ENCODE results near the gene PDLIM3.
"Not testable (repeated sequence)": the region's sequence is repeated elsewhere in the genome, so short reads cannot be mapped to it uniquely, and the experiment has no call there.

Gene PDLIM3

GRCh38 chr4:185550933-185551332 lies 15.6 kb upstream of the PDLIM3 start:
- no peak for DNase-seq

DNA sequence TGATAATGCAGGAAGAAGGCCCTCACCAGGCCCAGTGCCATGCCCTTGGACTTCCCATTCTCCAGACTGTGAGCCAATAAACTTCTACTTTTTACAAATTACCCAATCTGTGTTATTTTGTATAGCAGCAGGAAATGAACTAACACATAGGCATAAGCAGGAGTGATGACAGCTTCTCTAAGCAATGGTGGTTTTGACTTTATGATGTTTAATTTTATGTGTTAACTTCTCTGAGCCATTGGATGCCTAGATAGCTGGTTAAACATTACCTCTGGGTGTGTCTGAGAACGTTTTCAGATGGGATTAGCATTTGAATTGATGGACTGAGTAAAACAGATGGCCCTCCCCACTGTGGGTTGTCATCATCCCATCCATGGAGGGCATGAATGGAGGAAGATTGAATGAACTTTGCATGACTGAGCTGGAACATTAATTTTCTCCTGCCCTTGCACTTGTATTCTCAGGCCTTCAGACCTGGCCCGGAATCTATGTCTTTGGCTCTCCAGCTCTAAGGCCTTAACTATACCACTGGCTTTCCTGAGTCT lies 13.9 kb upstream of the PDLIM3 start:
- no peak for DNase-seq

DNA sequence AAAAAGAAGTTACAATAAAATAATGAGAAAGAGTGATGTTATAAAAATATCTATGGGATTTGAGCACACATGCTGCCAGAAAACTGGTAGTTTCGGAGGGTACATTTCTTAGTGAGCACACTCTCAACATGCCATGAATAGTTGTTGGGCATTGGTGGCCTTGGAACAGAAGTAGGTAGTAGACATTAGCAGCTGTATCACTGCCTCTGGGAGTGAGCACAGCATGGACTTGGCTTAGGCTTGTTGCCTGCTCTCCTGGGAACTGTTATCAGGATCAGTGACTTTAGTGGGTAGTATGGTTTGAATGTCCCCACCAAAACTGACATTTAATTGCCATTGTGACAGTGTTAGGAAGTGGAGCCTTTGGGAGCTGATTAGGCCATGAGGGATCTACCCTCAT lies 13.3 kb upstream of the PDLIM3 start:
- no peak for DNase-seq

DNA sequence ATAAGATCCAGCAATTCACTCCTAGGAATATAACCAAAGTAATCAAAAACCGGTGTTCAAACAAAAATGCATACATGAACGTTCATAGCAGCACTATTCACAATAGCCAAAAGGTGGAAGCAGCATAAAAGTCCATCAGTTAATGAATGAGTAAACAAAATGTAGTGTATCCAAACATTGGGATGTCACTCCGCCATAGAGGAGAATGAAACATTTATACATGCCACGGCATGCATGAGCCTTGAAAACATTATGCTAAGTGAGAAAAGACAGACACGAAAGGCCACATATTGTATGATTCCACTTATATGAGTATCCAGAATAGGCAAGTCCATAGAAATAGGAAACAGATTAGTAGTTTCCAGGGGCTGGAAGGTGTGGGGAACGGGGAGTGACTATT lies 11.0 kb upstream of the PDLIM3 start:
- no peak for DNase-seq

- no peak for DNase-seq
Measured at GRCh38 chr4:185542626-185543315, 7.5 kb upstream of the PDLIM3 start.

DNA sequence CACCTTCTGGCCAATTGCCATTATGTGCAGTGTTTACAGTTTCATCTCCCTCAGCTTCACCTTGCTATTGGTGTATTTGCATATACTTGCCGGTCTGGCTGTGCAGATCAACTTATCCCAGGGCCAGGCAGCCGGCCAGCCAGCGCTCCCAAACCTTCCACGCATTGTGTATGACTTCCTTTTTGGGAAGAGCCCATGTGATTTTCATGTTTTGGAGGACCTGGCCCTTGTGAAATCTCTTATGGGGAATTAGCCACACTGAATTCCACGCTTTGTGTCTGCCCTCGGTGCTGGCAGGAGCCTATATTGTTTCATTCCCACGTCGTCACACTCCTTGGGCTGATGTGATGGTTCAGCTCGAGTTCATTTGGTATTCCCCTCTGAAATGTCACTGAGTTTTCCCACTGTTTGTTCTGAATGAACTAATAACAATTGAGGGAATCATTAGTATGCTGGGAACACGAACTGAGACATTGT lies 6.0 kb upstream of the PDLIM3 start:
- no peak for DNase-seq

- DNase-seq, result no peak
Measured at GRCh38 chr4:185540487-185541120, 5.3 kb upstream of the PDLIM3 start.

- no peak for DNase-seq
Measured at GRCh38 chr4:185540040-185540439, 4.7 kb upstream of the PDLIM3 start.

- no peak for DNase-seq
Measured at GRCh38 chr4:185538806-185539205, 3.5 kb upstream of the PDLIM3 start.

DNA sequence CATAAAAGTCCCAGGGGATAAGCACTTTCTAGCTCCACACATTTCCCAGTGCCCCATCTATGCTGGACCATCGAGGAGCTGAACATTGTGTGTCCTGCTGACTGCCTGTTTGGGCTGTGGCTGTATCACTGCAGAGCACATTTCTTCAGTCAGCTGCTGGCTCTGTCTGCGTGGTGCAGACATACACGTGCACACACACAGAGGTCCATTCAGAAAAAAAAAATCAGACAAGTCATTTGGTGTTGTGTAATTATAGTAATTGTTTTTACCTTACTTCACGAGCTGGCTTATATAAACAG lies 1.1 kb upstream of the PDLIM3 start:
- no peak for DNase-seq

DNA sequence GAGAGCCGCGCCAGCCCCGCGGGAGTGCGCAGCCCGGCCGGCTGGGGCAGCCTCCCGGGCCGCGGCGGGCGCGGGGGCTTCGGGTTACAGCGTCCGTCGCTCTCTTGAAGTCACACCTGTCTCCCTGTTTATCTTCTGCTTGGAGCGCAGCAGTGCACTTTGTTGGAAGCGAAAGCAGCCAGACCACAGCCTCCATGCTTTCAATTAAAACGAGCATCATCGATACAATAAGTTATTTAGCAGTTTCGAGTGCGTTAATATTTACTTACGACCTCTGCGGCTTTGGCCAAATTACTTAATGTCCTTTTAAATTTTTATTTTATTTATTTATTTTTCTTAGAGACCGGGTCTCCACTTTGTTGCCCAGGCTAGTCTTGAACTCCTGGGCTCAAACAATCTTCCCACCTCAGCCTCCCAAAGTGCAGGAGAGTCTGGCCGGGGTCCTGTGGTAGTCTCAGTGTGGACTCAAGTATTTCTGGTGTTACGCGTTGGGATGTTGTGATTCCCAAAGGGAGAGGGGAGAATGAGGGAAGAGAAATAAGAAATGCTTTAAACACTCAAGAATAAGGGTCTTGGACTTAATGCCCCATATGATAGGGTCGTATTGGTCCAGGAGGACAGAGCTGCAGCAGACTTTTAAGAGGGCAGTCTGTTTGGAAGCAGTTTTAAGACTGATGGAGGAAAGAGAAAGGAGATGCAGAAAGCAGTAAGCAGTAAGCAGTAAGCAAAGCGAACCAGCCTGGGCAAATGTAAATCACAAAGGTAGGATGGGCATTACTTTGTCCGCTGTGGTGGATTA lies 504 bp upstream of the PDLIM3 start:
- no peak for DNase-seq

DNA sequence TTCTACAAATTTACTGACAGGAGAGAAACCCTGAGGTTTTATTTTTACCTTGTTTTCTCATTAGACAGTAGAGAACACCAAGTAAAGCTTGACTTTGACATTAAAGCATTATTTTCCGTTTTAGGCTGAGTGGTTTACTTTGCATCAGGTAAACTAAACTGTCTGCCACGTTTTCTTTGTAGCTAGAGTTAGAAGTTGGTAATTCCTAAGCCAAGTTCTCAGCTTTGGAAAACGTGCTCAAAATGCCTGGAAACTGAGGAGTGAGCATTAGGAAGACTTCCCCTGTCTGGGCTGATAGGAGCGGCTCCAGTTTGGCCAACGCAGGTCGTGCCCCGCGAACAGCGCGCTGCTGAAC lies 819 bp downstream of the PDLIM3 start:
- DNase-seq, result no peak

DNA sequence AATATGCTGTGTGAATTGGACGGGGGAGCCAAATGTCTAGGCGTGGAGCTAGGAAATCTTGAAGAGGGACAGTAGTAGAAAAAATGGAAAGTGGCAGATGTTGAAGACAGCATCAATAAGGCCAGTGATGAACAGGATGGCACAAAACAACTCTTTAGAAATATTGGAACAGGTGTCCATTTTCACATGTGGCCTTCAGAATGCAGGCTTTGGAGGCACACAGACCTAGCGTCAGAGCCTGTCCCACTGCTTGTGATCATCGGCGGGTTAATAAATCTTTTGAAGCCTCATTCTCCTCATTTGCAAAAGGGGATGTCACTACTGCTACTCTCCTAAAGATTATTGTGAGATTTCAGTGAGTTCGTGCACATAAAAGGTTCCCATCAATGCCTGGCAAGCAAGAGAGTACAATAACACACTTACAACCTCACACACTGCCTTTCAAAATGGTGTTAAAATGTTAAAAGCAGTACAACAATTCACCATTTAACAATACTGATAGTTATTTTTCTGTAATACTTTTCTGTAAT lies 2.4 kb downstream of the PDLIM3 start:
- DNase-seq, result no peak

GRCh38 chr4:185532293-185532692 lies 3.0 kb downstream of the PDLIM3 start:
- no peak for DNase-seq

DNA sequence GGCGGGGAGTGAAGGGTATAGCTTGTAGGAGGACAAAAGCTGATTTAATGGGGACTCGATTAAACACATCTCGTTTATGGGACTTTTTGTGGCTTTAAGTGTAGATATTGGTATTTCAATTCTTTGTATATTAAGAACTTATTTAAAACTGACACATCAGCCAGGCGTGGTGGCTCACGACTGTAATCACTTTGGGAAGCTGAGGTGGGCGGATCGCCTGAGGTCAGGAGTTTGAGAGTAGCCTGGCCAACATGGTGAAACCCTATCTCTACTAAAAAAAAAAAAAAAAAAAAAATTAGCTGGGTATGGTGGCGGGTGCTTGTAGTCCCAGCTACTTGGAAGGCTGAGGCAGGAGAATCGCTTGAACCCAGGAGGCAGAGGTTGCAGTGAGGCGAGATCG lies 3.7 kb downstream of the PDLIM3 start:
- DNase-seq, result not testable (repeated sequence)

GRCh38 chr4:185529413-185529812 lies 5.9 kb downstream of the PDLIM3 start:
- DNase-seq, result no peak

DNA sequence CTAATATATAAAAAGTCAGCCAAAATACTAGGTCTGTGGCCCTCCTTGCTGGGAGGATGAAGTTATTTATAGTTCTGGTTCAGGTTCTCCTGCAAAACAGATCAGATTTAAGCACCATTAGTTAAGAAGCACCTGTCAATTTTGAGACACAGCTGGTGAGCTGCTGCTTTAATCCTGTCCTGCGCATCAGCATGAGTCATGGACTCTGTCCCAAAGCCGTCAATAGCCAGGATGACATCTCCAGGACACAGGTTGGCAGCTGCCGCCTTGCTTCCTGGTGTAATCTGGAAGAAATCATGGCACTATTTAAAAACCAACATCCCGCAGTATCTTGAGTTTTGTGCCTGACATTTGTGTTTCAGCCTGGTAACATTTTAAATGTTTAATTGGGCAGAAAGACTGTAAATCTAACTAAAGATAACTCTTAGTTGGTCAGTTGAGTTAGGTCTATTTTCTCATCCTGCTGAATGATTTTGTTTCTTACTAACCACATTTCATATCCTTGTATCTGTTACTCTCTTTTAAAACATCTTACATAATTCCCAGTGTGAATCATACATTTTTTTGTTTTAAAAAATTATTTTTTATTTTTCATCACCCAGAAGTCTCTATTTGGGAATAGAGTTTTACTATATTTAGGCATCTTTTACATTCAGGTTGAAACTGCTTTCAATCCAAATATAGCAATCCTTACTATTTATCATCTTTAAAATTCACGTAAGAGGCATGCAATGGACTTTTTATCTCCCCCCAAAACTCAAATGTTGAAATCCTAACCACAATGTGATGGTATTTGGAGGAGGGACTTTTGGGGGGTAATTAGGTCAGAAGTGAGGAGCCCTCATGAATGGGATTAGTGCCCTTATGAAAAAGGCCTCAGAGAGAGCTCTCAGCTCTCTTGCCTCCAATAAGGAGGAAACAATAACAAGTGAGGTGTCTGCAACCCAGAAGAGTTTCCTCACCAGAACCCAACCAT lies 10.1 kb downstream of the PDLIM3 start:
- no peak for DNase-seq

DNA sequence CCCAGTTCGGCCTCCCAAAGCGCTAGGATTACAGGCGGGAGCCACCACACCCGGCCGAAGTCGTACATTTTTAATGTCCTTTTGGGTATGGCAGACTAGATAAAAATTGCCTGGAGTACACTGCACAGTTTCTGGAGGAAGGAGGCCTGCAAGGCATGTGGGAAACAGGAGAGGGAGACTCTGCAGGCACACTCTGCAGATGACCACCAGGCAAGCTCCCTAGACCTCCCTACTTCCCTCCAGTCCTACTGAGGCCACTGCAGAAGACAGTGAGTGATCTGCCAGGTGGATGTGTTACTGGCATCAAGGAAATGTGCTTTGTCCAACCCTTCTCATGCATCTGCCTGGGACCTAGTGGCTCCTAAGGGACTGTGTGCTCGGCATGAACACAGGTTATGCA lies 11.4 kb downstream of the PDLIM3 start:
- DNase-seq, result no peak

DNA sequence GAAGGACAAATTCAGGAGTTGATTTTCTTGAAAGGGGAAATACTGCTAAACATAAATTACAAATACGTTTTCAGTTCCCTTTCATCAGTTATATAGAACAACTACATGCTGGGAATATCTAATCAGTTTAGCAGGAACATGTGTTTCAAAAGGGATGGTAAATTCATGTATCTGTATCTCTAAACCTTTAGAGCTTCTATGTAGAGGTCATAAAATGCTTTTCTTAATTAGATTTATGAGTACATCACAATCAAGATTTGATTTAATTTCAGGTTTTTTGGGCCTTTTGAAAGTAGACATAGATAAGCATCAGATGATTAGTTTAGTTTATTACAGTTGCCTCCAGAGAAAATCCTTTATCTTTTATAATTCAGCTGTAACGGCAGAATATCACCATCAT lies 12.9 kb downstream of the PDLIM3 start:
- no peak for DNase-seq

DNA sequence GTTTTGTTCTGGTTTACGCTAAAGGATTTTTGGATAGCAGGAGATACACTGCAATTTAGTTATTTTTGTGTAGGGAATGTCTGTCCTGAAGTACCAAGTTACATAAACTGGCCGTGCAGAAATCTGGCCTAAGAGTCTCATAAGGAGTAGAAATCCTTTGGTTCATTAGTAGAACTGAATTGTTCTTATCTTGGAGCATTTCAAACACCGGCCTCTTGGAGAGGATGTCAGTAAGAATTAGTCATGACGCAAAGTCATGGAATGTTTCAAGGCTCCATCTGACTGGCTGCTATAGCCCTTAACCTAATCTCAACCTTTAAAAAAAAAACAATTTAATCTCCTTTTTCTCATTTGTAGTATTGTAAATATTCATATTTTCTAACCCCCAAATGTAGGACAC lies 15.2 kb downstream of the PDLIM3 start:
- DNase-seq, result no peak

GRCh38 chr4:185518494-185518893 lies 16.8 kb downstream of the PDLIM3 start:
- DNase-seq, result no peak

GRCh38 chr4:185518069-185518468 lies 17.2 kb downstream of the PDLIM3 start:
- no peak for DNase-seq

DNA sequence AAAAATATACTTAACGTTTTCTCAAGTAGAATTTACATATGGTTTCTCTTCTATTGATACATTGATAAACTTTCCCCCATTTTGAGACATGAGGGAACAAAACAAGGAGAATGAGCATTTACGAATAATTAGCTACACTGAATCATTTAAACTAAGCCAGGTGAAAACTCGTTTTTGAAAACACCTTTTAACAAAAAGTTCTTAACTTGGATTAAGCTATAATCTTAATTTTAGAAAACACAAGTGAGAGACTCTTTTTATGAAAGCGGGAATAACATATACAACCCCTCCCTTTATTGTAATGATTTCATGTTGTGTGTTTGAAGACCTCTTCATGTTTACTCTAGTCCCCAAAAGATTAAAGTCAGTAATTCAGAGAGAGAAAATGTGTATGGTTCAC lies 20.1 kb downstream of the PDLIM3 start:
- no peak for DNase-seq
